HG02759 (cell line): ENCODE data around the gene PIEZO1.

Experiments
- ATAC-seq: cut with Tn5 transposase; IDR thresholded peaks from one replicate; pipeline ENCODE4 v1.9.1; 2021; ENCODE audit warnings: mild to moderate bottlenecking, moderate library complexity; ENCODE audit not compliant: unreplicated experiment

PIEZO1 gene

DNA sequence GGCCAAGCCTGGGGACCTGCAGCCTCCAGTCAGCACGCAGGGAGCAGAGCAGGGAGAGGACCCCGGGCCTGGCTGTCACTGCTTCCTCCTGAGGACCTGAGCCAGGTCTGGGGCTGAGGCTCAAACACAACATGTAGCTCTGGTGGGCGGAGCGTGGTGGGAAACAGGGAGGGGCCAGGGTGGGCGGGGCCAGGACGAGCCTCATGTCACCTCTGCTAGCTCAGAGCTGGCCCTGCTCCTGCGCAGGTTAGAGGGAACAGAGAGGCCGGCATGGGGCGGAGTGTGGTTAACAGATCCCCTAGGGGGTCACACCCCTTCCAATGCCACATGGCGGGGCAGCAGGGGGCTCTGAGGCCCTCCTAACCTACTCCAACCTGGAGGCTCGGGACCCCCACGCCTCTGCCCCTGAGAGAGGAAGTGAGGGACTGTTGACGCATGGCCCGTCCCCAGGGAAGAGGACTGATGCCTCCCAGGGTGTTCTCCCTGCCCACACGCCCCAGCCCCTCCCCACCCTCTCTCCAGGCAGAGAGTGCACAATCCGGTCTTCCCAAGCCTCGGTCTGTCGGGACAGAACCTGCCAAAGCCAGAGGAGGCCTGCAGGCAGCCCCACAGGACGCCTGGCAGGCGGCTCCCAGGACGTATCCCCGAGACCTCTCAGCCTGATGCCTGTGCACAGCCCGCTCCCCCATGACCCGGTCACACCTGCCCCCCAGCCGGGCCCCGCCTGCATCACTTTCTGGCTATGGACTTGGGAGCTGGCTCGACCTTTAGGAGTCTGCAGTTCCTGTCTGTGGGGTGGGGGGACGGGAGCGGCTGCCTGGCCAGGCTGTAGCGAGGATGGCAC is 15.2 kb downstream of the PIEZO1 start:
- ATAC-seq = no peak

- no peak for ATAC-seq
Measured at GRCh38 chr16:88768071-88768783, 16.8 kb downstream of the PIEZO1 start.

DNA sequence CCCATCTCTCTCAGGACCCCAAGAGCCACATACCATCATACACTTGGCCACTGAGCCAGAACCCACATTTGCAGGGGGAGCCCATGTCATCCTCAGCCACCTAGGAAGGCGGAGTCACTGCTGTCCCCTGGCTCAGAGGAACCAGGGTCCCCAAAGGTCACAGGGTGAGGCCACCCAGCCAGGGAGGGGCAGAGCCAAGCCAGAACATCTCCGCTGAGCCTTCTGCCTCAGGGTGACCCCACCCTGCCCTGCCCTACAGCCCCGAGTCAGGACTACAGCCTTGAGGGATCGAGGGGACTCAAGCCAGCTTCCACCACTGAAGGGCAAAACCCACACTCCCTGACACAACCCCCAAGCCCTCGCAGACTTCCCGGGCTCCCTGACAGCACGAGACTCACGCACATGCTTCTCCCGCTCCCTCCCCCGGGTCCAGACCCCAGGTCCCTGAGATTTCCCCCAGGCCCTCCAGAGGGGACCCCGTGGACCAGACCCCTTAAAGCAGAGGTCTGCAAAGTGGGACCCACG is 17.4 kb downstream of the PIEZO1 start:
- no peak for ATAC-seq

GRCh38 chr16:88766975-88767374 is 18.0 kb downstream of the PIEZO1 start:
- ATAC-seq = no peak

GRCh38 chr16:88764913-88765349 is 20.1 kb downstream of the PIEZO1 start:
- ATAC-seq = no peak

GRCh38 chr16:88764080-88764479 is 20.9 kb downstream of the PIEZO1 start:
- no peak for ATAC-seq

GRCh38 chr16:88763502-88764053 is 21.4 kb downstream of the PIEZO1 start:
- ATAC-seq = no peak

DNA sequence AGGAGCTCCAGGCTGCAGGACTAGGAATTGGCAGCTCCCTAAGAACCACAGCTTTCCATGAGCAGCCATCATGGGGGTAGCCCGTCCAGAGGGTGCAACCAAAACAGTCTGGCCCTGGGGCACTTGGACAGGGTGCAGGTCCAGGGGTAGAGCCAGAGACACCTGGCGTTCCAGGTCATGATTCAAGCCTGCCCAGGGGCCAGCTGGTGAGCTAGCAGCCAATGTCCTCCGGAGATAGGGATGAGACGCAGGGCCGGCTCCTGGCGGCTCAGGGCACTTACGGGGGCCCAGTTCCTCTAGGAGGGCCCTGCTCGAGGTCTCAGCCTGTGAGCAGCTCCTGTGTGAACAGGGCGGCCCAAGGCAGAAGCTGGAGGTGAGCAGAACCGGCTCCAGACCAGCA is 22.1 kb downstream of the PIEZO1 start:
- no peak for ATAC-seq

- no peak for ATAC-seq
Measured at GRCh38 chr16:88762258-88762870, 22.7 kb downstream of the PIEZO1 start.

GRCh38 chr16:88761830-88762229 is 23.2 kb downstream of the PIEZO1 start:
- no peak for ATAC-seq

DNA sequence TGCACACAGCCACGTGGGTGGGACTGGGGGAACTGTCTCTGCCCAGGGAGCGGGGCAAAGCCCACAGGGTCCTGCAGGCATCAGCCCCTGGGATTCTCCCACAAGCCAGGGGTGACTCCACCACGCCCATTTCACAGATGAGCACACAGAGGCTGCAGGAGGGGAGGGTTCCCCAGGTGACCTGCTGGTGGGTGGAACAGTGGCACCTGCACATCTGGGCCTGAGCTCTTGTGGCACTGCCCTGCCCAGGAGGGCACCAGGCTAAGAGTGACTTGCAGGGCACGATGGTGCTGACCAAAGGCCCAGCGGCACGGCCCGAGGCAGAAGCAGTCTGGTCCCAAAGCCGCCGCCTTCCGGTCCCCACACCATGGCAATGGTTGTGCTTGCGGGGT is 23.9 kb downstream of the PIEZO1 start:
- ATAC-seq = no peak

DNA sequence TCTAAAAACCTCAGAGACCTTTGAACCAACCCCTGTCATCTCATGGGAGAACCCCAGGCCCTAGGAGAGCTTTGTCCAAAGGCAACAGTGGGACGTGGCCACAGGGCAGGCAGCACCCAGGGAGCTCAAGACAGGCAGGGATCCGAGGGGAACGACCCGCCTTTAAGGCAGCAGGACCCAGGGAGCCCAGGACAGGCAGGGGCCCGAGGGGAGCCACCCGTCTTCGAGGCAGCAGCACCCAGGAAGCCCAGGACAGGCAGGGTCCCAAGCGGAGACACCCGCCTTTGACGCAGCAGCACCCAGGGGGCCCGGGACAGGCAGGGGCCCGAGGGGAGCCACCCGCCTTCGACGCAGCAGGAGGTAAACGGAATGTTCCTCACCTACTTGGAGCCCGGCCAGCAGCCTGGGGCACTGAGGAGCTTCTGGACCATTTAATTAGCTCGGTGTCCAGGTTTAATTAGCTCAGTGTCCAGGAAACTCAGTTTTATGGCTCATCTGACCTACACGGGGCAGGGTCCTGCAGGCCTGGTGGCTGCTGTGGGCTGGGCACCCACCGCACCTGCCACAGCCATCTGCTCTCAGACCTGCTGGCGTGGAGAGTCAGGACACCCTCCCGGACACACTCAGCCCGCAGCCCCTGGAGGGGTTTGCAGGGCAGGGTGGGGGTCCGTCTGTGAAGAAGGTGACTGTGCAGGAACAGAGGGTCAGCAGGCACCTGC is 24.4 kb downstream of the PIEZO1 start:
- ATAC-seq = no peak

DNA sequence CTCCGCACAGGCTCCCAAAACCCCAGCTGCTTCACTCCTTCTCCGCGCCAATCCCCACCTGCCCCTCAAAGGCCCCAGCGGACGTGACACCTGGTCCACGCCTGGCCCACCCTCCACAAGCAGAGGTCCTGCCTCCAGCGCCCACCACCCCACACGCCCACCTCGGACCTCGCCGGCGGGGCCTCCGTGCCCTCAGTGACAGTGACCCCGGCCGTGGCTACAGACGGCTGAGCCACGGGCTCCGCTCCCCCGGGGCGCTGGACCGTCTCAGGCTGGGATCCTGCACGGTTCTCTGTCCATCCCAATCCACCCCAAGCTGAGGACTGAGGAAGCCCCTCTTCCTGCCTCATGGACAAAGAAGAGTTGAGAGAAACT is 25.1 kb downstream of the PIEZO1 start:
- no peak for ATAC-seq

DNA sequence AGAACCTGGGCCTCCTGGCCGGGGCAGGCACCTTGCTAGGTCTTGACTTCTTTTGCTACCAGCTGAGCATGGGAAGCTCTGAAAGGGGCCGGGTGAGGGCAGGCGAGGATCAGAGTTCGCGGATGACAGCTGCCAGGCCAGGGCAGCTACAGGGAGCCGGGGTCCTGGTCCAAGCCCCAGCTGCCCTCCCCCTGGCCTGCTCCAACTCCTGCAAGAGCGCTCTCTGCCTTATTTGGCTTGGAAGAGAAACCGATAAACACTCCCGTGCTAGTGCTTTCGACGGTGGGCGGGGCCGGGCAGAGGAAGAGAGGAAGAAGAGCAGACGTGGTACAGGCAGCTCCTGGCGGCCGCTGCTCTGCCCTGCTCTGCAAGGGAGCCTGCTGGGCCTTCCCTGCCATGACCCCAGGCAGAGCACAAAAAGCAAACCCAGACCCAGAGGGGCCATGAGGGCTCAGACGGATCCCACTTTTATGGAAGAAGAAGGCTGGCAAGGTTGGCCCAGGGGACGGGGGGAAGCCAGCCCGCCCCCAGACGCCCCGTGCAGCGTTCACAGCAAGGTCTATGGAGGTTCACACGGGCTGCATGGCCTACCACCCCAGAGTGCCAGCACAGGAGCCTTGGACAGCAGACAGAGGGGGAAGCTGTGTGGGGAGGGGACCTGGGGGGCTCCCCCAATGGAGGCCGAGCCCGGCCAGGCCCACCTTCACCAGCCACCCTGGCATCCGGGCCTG is 25.6 kb downstream of the PIEZO1 start:
- no peak for ATAC-seq

DNA sequence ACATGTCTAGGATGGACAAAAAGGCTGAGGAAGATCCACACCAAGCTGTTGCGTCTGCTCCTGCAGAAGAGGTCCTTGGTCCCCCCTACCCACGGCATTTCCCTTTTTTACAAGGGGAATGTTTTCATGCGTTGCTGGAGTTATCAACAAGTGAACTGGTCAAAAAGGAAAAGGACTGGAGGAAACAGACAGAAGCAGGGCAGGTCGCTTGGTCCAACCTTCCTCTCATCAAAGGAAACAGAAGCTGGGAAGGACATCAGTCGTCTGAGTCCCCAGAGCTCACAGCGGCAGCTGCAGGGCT is 26.1 kb downstream of the PIEZO1 start:
- no peak for ATAC-seq

DNA sequence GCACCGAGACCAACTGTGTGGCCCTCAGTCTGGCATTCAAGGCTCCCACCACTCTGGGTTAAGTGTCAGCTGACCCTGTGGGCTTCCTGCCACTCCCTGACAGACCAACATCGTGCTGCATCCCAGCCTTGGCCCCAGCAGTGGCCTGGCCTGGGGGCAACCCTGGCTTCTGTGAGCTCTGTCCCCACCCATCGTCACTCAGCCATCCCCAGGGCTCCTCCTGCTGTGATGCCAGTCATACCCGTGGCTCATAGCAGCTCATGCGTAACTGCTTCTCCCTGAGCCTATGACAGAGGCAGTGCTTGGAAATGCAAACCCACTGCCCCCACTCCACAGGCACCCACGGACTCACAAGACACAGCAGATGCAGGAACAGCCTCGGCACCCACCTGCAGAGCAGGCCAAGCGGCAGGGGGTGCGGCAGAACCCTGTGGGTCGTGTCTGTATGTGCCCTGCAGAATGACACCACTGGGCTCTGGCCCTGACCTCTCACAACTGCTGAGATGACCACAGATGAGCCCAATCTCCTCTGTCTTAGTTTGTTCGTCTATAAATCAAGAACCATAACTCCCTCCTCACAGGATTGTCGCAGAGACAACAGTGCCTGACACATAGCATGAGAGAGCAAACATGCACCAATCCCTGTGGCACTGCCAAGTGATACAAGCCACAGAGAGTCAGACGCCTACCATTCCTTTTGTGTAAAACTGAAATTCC is 26.6 kb downstream of the PIEZO1 start:
- no peak for ATAC-seq

- no peak for ATAC-seq
Measured at GRCh38 chr16:88755745-88756443, 29.1 kb downstream of the PIEZO1 start.

DNA sequence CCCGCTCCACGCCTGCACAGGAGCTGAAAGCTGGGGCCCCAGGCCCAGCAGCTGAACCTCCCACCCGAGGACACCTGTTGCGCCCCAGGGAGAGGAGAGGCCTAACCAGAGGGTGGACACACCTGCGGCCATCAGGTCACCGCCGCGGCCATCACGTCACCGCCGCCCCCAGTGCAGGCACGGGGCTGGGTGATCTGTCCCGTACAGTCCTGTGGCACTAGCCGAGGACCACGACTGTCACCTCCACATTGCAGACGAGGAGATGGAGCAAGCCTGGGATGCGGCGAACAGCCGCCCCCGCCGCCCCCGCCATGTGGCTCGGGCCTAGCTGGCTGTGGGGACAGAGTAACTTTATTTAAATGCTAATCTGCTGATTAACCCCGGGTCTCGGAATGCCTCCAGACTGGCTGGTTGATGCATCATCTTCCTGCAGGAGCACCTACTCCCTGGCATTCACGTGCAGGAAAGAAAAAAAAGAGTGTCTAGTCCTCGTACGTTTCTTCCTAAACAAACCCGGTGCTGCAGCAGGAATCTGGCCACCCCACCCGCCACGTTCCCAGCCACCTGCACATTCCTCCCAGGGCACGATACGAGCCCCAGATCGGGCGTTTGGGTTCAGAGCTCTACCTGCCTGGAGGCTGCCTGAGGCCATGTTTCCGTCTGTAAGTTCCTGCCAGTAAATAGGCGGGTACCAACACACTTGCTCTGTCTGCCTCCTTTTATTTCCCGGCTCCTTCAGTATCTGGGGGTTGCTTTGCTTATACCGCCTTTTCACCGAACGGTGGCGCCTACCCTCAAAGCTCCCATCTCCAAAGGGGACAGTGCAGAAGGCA is 29.9 kb downstream of the PIEZO1 start:
- no peak for ATAC-seq
